ENCODE data around the gene MAT2A.

The MAT2A gene

DNA sequence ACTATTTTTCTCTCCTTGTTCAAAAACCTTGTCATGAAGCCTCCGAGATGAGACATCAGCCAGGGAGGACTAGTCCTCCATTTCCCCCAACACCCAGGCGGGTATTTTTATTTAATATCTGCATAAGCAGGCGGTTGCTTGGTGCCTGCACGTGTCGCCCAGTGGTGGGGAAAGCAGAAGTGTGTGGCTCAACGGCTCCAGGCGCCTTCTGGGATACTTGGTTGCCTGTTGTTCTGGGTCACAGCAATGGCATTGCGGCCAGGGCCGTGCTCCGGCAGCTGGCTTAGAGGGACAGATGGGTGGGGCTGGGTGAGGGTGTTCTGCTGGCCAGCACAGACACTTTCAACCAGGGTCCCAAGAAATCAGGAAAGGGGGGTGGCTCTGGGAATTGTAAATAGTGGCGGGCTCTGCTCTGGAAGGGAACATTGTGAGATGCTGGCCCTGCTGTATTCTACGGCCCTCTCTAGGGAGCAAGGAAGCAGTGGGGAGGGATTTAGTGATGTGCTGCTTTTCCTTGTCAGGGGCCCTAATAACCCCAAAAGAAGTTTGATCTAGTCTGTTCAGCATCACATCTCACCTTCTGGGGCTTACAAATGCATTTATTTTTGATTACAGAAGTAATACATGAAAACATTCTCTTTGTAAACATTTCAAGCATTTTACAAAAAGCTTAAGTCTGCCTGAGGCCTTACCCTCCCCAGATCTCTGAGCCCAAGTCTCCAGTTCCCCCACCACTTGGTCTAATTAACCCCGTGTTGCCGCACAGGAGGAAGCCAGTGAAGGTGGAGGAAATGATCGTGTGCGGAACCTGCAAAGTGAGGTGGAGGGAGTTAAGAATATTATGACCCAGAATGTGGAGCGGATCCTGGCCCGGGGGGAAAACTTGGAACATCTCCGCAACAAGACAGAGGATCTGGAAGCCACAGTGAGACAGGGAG is 39.5 kb downstream of the MAT2A start:
- Histone ChIP-seq H3K4me1 (ENCODE audit: control insufficient read depth, insufficient read depth, low read length) (no peaks in the 10 kb centered on the region), H3K9ac (ENCODE audit: low read length) (peak overlapping the region; percentile 30), H3K4me3 (ENCODE audit: low read length) (peak overlapping the region; percentile 66), H3K27ac (ENCODE audit: low read depth, low read length) (no peak overlapping the region), H3K27me3 (ENCODE audit: control insufficient read depth, insufficient read depth, low read length) (no peaks in the 10 kb centered on the region), H3K36me3 (ENCODE audit: control insufficient read depth, insufficient read depth, low read length) (peaks cover 2% of the 10 kb centered on the region)

- Histone ChIP-seq H3K27me3 (ENCODE audit: control insufficient read depth, insufficient read depth, low read length) (no peaks in the 10 kb centered on the region), H3K4me3 (ENCODE audit: low read length) (peak overlapping the region; percentile 66), H3K9ac (ENCODE audit: low read length) (no peak overlapping the region), H3K27ac (ENCODE audit: low read depth, low read length) (no peak overlapping the region), H3K36me3 (ENCODE audit: control insufficient read depth, insufficient read depth, low read length) (peaks cover 2% of the 10 kb centered on the region), H3K4me1 (ENCODE audit: control insufficient read depth, insufficient read depth, low read length) (peaks cover 3% of the 10 kb centered on the region)
Observed at GRCh38 chr2:85579266-85579935, 40.4 kb downstream of the MAT2A start.

DNA sequence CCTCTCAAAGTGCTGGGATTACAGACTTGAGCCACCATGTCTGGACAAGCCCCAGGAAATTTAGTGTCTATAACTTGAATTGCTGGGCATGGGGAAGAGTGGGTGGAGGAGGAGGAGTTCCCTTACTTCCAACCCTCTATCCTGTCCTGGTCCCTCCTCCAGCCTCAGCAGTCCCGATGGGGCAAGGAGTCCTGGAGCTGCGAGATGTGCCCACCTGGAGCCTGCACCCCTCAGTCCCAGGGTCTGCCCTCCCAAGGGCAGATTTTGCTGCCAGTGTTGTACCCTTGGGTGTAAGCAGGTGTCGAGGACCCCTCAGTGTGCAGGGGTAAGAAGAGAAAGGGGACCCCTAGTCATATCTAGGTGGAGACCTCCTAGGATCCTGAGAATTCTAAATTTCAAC is 41.2 kb downstream of the MAT2A start:
- no peaks in the 10 kb centered on the region for H3K27me3 ChIP-seq (ENCODE audit: control insufficient read depth, insufficient read depth, low read length)
- H3K9ac ChIP-seq (ENCODE audit: low read length): no peak overlapping the region
- H3K4me3 ChIP-seq (ENCODE audit: low read length): no peak overlapping the region
- H3K4me1 ChIP-seq (ENCODE audit: control insufficient read depth, insufficient read depth, low read length): peaks cover 10% of the 10 kb centered on the region
- no peak overlapping the region for H3K27ac ChIP-seq (ENCODE audit: low read depth, low read length)
- peaks cover 2% of the 10 kb centered on the region for H3K36me3 ChIP-seq (ENCODE audit: control insufficient read depth, insufficient read depth, low read length)

DNA sequence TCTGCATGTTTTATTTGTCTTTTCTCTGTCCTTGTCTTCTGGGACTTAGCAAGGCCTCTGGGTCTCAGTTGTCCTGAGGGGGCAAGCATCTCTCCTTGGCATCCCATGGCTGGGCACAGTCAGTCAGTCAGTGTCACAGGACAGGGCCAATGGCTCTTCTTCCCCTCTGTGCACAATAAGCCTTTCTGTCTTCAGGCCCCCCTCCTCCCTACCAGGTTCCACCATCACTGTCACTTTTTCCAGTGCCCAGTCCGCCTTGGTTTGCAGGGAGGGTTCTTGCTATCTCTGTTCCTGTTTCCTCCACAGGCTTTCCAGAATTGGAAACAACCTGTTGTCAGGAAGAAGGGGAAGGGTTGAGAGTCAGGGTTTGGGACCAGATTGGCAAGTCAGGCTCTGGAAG is 43.5 kb downstream of the MAT2A start:
- H3K4me1 ChIP-seq (ENCODE audit: control insufficient read depth, insufficient read depth, low read length): peaks cover 11% of the 10 kb centered on the region

DNA sequence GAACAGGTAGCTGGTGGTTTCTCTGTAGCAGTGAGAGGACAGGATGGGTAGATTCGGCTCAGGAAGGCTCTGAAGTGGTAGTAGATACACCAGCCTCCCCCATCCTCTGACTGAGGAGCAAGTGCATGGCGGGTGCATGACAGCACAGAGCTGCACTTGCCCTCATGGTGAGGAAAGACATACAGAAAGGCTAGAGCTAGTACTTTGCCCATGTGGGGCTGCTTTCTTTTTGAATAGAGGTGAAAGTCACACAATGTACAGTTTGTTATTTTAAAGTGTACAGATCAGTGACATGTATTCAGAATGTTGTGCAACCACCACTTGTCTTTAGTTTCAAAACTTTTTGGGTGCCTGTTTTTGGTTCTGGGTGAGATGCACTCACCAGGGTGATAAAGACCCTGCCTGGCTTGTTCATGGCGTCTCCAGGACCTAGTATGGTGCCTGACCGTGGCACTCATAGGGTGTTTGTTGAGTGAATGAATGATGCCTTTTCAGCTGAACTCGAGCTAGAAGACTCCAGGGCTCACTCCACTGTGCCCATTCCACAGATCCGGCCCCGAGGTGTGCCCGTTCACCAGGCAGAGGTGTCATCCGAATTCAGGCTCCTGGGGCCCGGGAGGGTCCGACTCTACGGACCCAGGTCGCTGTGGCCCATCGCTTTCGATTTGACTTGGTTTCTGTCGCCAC is 44.8 kb downstream of the MAT2A start:
- H3K27me3 ChIP-seq (ENCODE audit: control insufficient read depth, insufficient read depth, low read length): no peaks in the 10 kb centered on the region
- H3K4me3 ChIP-seq (ENCODE audit: low read length): peak overlapping the region; percentile 71
- peak overlapping the region; percentile 38 for H3K9ac ChIP-seq (ENCODE audit: low read length)
- H3K4me1 ChIP-seq (ENCODE audit: control insufficient read depth, insufficient read depth, low read length): peaks cover 11% of the 10 kb centered on the region
- H3K27ac ChIP-seq (ENCODE audit: low read depth, low read length): peak overlapping the region; percentile 88
- peaks cover 2% of the 10 kb centered on the region for H3K36me3 ChIP-seq (ENCODE audit: control insufficient read depth, insufficient read depth, low read length)

More for the DNA sequence above, 43.5 kb downstream of the MAT2A start:
- H3K4me3 ChIP-seq (ENCODE audit: low read length): no peak overlapping the region
- H3K9ac ChIP-seq (ENCODE audit: low read length): no peak overlapping the region
- H3K27ac ChIP-seq (ENCODE audit: low read depth, low read length): no peak overlapping the region
- H3K36me3 ChIP-seq (ENCODE audit: control insufficient read depth, insufficient read depth, low read length): peaks cover 2% of the 10 kb centered on the region
- H3K27me3 ChIP-seq (ENCODE audit: control insufficient read depth, insufficient read depth, low read length): no peaks in the 10 kb centered on the region

DNA sequence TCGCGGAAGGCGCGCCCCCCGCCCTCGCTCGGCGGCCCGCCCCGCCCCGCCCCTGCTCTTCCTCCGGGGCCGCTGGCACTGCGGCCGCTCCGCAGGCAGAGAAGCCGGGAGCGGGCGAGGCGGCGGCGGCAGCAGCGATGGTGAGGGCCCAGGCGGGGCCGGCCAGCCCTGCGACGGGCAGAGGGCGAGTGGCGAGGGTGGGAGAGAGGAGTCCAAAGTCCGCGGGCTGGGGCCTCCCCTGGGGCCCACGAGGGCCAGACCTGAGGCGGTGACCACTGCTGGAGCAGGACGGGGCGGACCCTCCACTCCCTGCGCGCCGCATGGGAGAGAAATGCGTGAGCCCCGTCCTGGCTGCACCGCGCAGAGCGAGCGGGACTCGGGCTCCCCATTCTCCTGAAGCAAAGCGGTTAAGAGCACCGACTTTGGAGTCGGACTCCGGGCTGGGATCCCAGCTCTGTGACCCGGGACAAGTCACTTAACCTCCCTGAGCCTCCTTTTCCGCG is 45.4 kb downstream of the MAT2A start, which contains the start of gene VAMP5:
VAMP5 (plus strand) TSS at position 78 of the 503 bp plus-strand sequence; CDS start at position 138, 60 bp downstream.
- H3K4me3 ChIP-seq (ENCODE audit: low read length): peak within 1 kb of the TSS; percentile 75
- peaks cover 2% of the 10 kb centered on the region for H3K36me3 ChIP-seq (ENCODE audit: control insufficient read depth, insufficient read depth, low read length)
- peak within 1 kb of the TSS; percentile 61 for H3K9ac ChIP-seq (ENCODE audit: low read length)
- H3K4me1 ChIP-seq (ENCODE audit: control insufficient read depth, insufficient read depth, low read length): peaks cover 11% of the 10 kb centered on the region
- peak within 1 kb of the TSS; percentile 88 for H3K27ac ChIP-seq (ENCODE audit: low read depth, low read length)
- H3K27me3 ChIP-seq (ENCODE audit: control insufficient read depth, insufficient read depth, low read length): no peaks in the 10 kb centered on the region

GRCh38 chr2:85584857-85585780 is 46.2 kb downstream of the MAT2A start:
- H3K27ac ChIP-seq (ENCODE audit: low read depth, low read length): peak overlapping the region; percentile 88
- H3K4me1 ChIP-seq (ENCODE audit: control insufficient read depth, insufficient read depth, low read length): peaks cover 11% of the 10 kb centered on the region
- H3K4me3 ChIP-seq (ENCODE audit: low read length): peak overlapping the region; percentile 75
- no peaks in the 10 kb centered on the region for H3K27me3 ChIP-seq (ENCODE audit: control insufficient read depth, insufficient read depth, low read length)
- H3K36me3 ChIP-seq (ENCODE audit: control insufficient read depth, insufficient read depth, low read length): peaks cover 2% of the 10 kb centered on the region
- peak overlapping the region; percentile 61 for H3K9ac ChIP-seq (ENCODE audit: low read length)

DNA sequence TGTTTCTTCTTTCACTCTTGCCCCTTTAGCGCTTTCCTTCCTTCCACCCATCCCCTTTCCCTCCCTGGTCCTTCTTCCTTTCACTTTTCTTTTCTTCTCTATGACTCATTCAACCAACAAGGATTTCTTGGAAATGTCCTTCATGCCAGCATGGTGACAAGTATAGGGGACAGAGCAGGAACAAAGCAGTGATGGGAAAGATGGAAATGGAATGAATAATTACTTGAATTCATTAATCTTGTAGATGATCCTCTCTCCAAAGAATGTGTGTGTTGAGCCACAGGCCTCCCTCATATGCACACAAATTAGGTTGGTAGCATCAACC is 46.8 kb downstream of the MAT2A start:
- Histone ChIP-seq H3K4me3 (ENCODE audit: low read length) (peak overlapping the region; percentile 75), H3K27ac (ENCODE audit: low read depth, low read length) (peak overlapping the region; percentile 88), H3K27me3 (ENCODE audit: control insufficient read depth, insufficient read depth, low read length) (no peaks in the 10 kb centered on the region), H3K9ac (ENCODE audit: low read length) (no peak overlapping the region), H3K36me3 (ENCODE audit: control insufficient read depth, insufficient read depth, low read length) (peaks cover 2% of the 10 kb centered on the region), H3K4me1 (ENCODE audit: control insufficient read depth, insufficient read depth, low read length) (peaks cover 11% of the 10 kb centered on the region)

- Histone ChIP-seq H3K4me1 (ENCODE audit: control insufficient read depth, insufficient read depth, low read length) (peaks cover 11% of the 10 kb centered on the region), H3K9ac (ENCODE audit: low read length) (no peak overlapping the region), H3K27me3 (ENCODE audit: control insufficient read depth, insufficient read depth, low read length) (no peaks in the 10 kb centered on the region), H3K27ac (ENCODE audit: low read depth, low read length) (no peak overlapping the region), H3K36me3 (ENCODE audit: control insufficient read depth, insufficient read depth, low read length) (no peaks in the 10 kb centered on the region), H3K4me3 (ENCODE audit: low read length) (no peak overlapping the region)
Observed at GRCh38 chr2:85588236-85588635, 49.3 kb downstream of the MAT2A start.

DNA sequence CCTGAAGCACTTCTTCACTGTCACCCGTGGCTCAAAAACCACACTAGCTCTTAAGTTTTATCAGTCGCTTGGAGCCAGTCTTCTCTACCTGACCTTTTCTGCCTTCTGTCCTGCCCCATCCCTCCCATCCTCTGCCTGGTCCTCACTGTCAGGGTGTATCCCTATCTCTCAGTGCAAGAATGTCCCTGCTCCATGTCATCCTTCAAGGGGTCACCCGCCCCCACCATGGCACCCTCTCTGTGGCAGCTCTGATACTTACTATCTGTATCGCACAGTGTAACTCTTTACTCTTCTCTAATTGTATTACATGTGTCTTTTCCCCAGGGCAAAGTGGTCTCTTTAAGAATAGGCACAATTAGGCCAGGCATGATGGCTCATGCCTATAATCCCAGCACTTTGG is 49.7 kb downstream of the MAT2A start:
- Histone ChIP-seq H3K9ac (ENCODE audit: low read length) (no peak overlapping the region), H3K36me3 (ENCODE audit: control insufficient read depth, insufficient read depth, low read length) (no peaks in the 10 kb centered on the region), H3K27me3 (ENCODE audit: control insufficient read depth, insufficient read depth, low read length) (no peaks in the 10 kb centered on the region), H3K4me1 (ENCODE audit: control insufficient read depth, insufficient read depth, low read length) (peaks cover 11% of the 10 kb centered on the region), H3K4me3 (ENCODE audit: low read length) (no peak overlapping the region), H3K27ac (ENCODE audit: low read depth, low read length) (no peak overlapping the region)

GRCh38 chr2:85589181-85589580 is 50.2 kb downstream of the MAT2A start:
- Histone ChIP-seq H3K27me3 (ENCODE audit: control insufficient read depth, insufficient read depth, low read length) (no peaks in the 10 kb centered on the region), H3K4me1 (ENCODE audit: control insufficient read depth, insufficient read depth, low read length) (peaks cover 8% of the 10 kb centered on the region), H3K36me3 (ENCODE audit: control insufficient read depth, insufficient read depth, low read length) (no peaks in the 10 kb centered on the region), H3K27ac (ENCODE audit: low read depth, low read length) (peak overlapping the region; percentile 20), H3K4me3 (ENCODE audit: low read length) (no peak overlapping the region), H3K9ac (ENCODE audit: low read length) (no peak overlapping the region)
